DND-41 (cell line): ENCODE data around the gene MARCHF9.

Experiments used
- CTCF ChIP-seq: IDR thresholded peaks from 2 replicates; pipeline ENCODE4 v1.5.1; 2012; ENCODE audit warnings: borderline replicate concordance, low read length, moderate library complexity, mild to moderate bottlenecking; ENCODE audit not compliant: poor library complexity, severe bottlenecking; ENCODE audit errors: extremely low read depth
- EZH2 ChIP-seq: IDR thresholded peaks from 3 replicates; pipeline ENCODE4 v1.6.1; 2012; ENCODE audit warnings: borderline replicate concordance, low read depth, mild to moderate bottlenecking, moderate library complexity, low read length, inconsistent platforms; ENCODE audit not compliant: severe bottlenecking

DNA sequence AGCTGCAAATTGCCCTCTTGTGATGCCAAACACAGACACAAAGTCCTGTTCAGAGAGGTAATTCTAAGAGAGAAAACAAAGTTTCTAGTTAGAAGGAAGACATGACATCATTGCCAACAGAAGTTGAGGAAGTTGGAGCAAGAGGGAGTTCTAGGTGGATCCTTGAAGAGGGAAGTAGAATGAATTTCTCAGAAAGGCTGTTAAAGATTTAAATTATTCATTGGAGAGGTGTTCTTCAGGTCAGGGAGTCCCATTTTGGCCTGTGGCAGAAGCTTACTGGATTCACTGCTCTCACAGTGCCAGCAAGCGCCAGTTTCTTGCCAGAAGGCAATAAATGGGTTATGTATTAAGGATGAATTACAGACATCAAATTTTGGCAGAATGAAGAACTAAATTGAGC lies 43.0 kb downstream of the MARCHF9 start:
- no peak for TF ChIP-seq CTCF
- no peak for TF ChIP-seq EZH2
